ENCODE data around the gene ZNF407. TPM values are rescaled to one million over a fixed set of nuclear protein-coding genes. Genes with fewer than 3 reads are reported as not detected.

ZNF407 gene
- total RNA-seq, 1 donor from 2014 or later = 16.1 TPM

DNA sequence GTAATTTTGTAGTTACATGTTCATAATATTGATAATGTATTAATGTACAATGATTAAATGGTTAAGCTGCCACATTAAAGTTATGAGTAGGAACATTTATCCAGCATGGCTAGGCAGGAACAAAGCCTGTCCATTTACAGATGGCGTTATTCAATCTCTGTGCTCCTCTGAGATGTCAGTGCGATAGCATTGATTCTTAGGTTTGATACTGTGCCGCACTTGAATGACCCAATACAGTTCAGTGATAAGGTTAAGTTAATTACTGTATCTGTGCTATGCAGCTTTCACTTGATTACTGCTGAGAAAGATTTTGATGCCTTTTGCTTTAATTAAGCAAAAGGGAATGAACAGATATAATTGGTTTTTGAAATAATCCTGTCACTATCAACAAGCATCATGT lies 111.8 kb downstream of the ZNF407 start:
- no peak for DNase-seq
- TF ChIP-seq, protein P1, sequence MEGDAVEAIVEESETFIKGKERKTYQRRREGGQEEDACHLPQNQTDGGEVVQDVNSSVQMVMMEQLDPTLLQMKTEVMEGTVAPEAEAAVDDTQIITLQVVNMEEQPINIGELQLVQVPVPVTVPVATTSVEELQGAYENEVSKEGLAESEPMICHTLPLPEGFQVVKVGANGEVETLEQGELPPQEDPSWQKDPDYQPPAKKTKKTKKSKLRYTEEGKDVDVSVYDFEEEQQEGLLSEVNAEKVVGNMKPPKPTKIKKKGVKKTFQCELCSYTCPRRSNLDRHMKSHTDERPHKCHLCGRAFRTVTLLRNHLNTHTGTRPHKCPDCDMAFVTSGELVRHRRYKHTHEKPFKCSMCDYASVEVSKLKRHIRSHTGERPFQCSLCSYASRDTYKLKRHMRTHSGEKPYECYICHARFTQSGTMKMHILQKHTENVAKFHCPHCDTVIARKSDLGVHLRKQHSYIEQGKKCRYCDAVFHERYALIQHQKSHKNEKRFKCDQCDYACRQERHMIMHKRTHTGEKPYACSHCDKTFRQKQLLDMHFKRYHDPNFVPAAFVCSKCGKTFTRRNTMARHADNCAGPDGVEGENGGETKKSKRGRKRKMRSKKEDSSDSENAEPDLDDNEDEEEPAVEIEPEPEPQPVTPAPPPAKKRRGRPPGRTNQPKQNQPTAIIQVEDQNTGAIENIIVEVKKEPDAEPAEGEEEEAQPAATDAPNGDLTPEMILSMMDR (IDR thresholded peaks at IDR 0.05) = no peak
- ATAC-seq = no peak
- Histone ChIP-seq H3K4me1 (no peaks in the 10 kb centered on the region), H3K27ac (no peak overlapping the region), H3K36me3 (peaks cover 4% of the 10 kb centered on the region), H3K9me3 (no peaks in the 10 kb centered on the region), H3K4me3 (no peak overlapping the region), H3K27me3 (ENCODE audit: low read depth) (no peaks in the 10 kb centered on the region)
- intact Hi-C loops (cut with DNase I) = no loop called here

DNA sequence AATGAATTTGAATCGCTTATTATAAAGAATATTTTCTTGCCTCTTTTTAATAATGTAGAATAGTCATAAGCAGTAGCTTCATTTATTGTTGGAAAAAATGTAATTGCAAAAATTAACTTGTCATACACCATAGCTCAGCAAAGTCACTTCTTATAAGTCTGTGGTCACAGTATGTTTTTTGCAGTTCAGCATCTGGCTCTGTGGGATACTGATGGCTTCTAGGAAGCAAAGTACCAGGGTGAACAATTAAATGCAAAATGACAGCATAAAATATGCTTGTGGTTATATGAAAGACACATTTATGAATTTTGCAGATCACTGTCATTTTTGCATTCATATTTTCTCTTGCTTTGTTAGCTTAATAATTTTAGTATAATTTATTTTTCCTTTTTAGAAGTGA lies 116.5 kb downstream of the ZNF407 start:
- H3K27ac ChIP-seq = no peak overlapping the region
- ATAC-seq = no peak
- no peaks in the 10 kb centered on the region for H3K27me3 ChIP-seq (ENCODE audit: low read depth)
- TF ChIP-seq, protein P1 (IDR thresholded peaks at IDR 0.05) = no peak
- H3K4me3 ChIP-seq = no peak overlapping the region
- H3K9me3 ChIP-seq = no peaks in the 10 kb centered on the region
- no peaks in the 10 kb centered on the region for H3K4me1 ChIP-seq
- intact Hi-C loops (cut with DNase I) = no loop called here
- no peak for DNase-seq
- no peaks in the 10 kb centered on the region for H3K36me3 ChIP-seq

DNA sequence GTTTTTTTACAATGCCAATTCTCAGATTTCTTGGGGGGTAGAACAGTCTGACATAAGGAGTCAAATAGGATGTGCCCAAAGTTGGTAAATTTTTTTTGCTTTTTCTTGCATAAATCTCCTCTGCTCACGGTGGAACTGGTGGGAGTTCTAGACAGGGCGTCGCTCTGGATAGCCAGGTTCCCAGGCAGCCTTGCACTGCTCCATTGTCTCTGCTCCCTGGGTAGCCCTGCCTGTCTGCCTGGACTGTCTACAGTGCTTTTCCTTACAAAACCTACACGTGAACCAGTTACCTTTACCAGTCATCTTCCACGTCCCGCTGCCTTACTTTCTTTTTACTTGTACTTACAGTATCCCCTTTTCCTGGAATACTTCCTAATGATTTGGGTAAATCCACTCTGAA lies 117.1 kb downstream of the ZNF407 start:
- no peaks in the 10 kb centered on the region for H3K4me1 ChIP-seq
- H3K27ac ChIP-seq = no peak overlapping the region
- ATAC-seq (no peak), DNase-seq (no peak)
- intact Hi-C loops (cut with DNase I) = no loop called here
- H3K9me3 ChIP-seq = no peaks in the 10 kb centered on the region
- H3K27me3 ChIP-seq (ENCODE audit: low read depth) = no peaks in the 10 kb centered on the region
- H3K4me3 ChIP-seq = no peak overlapping the region
- no peaks in the 10 kb centered on the region for H3K36me3 ChIP-seq
- TF ChIP-seq, protein P1 (IDR thresholded peaks at IDR 0.05) = no peak

- TF ChIP-seq, protein P1 (IDR thresholded peaks at IDR 0.05) = no peak
- no peaks in the 10 kb centered on the region for H3K4me1 ChIP-seq
- H3K4me3 ChIP-seq = no peak overlapping the region
- no peaks in the 10 kb centered on the region for H3K36me3 ChIP-seq
- no peaks in the 10 kb centered on the region for H3K27me3 ChIP-seq (ENCODE audit: low read depth)
- no peaks in the 10 kb centered on the region for H3K9me3 ChIP-seq
- ATAC-seq = no peak
- no peak for DNase-seq
- intact Hi-C loops (cut with DNase I) = no loop called here
- H3K27ac ChIP-seq = no peak overlapping the region
Observed at GRCh38 chr18:74715306-74715705, 117.6 kb downstream of the ZNF407 start.

DNA sequence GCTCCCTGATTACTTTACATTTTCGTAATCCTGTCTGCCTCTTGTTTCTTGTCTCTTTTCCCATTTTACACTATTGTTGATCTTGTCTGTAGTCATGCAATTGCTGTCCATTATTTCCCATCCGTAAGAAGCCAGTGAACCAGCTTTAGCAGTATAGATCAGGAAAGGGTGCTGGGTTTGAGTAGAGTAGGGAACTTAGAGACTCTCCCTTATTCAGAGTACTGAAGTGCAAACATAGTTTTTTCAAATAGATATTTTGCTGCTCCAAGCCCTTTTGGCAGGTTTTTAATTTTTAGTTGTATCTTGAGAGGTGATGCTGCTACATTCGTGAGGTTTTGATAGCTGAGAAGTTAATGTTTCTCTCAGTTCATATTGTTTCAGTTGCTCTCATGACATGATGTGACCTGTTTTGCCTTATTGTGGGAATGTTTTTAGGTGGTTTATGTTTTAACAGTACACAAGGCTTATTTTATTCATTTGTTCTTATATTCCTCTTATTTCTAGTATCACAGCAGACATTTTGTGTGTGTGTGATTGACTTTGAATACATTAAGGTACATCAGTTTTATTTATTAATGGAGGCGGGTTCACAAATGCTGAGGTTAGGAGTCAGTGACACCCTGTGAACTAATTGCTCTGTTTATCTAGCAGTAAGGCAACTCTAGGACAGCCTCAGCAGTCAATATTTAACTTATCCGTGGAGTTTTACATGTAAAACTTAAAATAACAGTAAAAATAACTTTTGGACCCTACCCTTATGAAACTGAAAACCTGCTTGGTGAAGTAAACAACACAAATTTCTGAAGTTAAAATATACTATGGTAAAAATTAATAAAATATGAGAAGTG lies 118.4 kb downstream of the ZNF407 start:
- no peaks in the 10 kb centered on the region for H3K9me3 ChIP-seq
- H3K27me3 ChIP-seq (ENCODE audit: low read depth) = no peaks in the 10 kb centered on the region
- DNase-seq (no peak), ATAC-seq (no peak)
- H3K36me3 ChIP-seq = no peaks in the 10 kb centered on the region
- H3K4me1 ChIP-seq = no peaks in the 10 kb centered on the region
- intact Hi-C loops (cut with DNase I) = no loop called here
- no peak overlapping the region for H3K27ac ChIP-seq
- TF ChIP-seq, protein P1 (IDR thresholded peaks at IDR 0.05) = no peak
- H3K4me3 ChIP-seq = no peak overlapping the region
